ENCODE data around the gene TBX2.

DNA sequence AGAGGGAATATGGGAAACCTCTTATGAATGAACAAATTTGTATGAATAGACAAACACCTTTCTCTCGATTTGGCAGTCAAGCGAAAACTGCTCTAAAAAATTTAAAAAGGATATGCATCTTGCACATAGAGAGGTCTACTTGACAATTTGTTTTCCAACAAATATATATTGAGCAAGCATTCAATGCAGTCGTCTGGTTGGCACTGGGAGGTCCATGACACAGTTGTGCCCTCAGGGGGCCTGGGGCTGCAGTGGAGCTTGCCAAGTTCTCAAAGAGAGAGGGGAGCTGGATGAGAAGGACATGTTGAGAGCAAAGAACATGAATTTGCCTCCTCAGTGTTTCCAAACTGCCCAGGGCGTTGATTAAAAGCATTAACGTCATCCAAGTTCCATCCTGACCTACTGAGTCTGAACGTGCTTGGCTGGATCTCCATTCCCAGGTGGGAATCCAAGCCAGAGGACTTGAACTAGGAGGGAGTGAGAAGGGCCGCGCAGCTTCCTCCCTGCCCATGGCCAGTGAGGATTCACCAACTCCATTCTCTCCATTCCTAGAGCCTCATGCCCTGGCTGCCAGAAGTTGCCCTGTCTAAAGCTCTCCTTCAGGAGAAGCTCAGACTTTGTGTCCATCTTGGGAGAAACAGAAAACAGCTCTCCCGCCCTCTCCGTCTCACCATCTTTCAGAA is 24.5 kb downstream of the TBX2 start:
- TF ChIP-seq, protein P1, sequence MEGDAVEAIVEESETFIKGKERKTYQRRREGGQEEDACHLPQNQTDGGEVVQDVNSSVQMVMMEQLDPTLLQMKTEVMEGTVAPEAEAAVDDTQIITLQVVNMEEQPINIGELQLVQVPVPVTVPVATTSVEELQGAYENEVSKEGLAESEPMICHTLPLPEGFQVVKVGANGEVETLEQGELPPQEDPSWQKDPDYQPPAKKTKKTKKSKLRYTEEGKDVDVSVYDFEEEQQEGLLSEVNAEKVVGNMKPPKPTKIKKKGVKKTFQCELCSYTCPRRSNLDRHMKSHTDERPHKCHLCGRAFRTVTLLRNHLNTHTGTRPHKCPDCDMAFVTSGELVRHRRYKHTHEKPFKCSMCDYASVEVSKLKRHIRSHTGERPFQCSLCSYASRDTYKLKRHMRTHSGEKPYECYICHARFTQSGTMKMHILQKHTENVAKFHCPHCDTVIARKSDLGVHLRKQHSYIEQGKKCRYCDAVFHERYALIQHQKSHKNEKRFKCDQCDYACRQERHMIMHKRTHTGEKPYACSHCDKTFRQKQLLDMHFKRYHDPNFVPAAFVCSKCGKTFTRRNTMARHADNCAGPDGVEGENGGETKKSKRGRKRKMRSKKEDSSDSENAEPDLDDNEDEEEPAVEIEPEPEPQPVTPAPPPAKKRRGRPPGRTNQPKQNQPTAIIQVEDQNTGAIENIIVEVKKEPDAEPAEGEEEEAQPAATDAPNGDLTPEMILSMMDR (IDR thresholded peaks at IDR 0.05) = no peak
- TF ChIP-seq POLR2AphosphoS5 (IDR thresholded peaks at IDR 0.05) (no peak), EP300 (IDR thresholded peaks at IDR 0.05) (no peak)
